ENCODE data around the gene METTL4.
"Not testable (repeated sequence)": the region's sequence is repeated elsewhere in the genome, so short reads cannot be mapped to it uniquely, and the experiment has no call there.

The METTL4 gene

GRCh38 chr18:2557536-2557935 is 13.8 kb downstream of the METTL4 start:
- no peak for DNase-seq

- DNase-seq: no peak
Measured at GRCh38 chr18:2555895-2556294, 15.4 kb downstream of the METTL4 start.

GRCh38 chr18:2554696-2555095 is 16.6 kb downstream of the METTL4 start:
- DNase-seq: no peak

- DNase-seq: no peak
Measured at GRCh38 chr18:2551425-2551824, 19.9 kb downstream of the METTL4 start.

GRCh38 chr18:2549462-2549861 is 21.8 kb downstream of the METTL4 start:
- DNase-seq: no peak

GRCh38 chr18:2547477-2548087 is 23.7 kb downstream of the METTL4 start:
- no peak for DNase-seq

- DNase-seq: no peak
Measured at GRCh38 chr18:2545155-2545554, 26.1 kb downstream of the METTL4 start.

GRCh38 chr18:2541925-2542563 is 29.3 kb downstream of the METTL4 start:
- not testable (repeated sequence) for DNase-seq

GRCh38 chr18:2540575-2540974 is 30.7 kb downstream of the METTL4 start:
- no peak for DNase-seq

GRCh38 chr18:2538844-2539243 is 32.5 kb downstream of the METTL4 start:
- DNase-seq: no peak

- no peak for DNase-seq
Measured at GRCh38 chr18:2538236-2538635, 33.1 kb downstream of the METTL4 start.

- no peak for DNase-seq
Measured at GRCh38 chr18:2537296-2537695, 34.0 kb downstream of the METTL4 start.

GRCh38 chr18:2536493-2536892 is 34.8 kb downstream of the METTL4 start:
- DNase-seq: no peak

- DNase-seq: no peak
Measured at GRCh38 chr18:2536063-2536462, 35.2 kb downstream of the METTL4 start.

GRCh38 chr18:2535419-2535910 is 35.8 kb downstream of the METTL4 start:
- DNase-seq: no peak

GRCh38 chr18:2534906-2535305 is 36.4 kb downstream of the METTL4 start:
- DNase-seq: no peak

- no peak for DNase-seq
Measured at GRCh38 chr18:2532797-2533196, 38.5 kb downstream of the METTL4 start.

GRCh38 chr18:2531751-2532150 is 39.6 kb downstream of the METTL4 start:
- no peak for DNase-seq

- DNase-seq: peak; percentile 48
Measured at GRCh38 chr18:2529154-2529553, 42.2 kb downstream of the METTL4 start.

GRCh38 chr18:2526329-2526728 is 45.0 kb downstream of the METTL4 start:
- DNase-seq: no peak

GRCh38 chr18:2524794-2525198 is 46.5 kb downstream of the METTL4 start:
- not testable (repeated sequence) for DNase-seq

GRCh38 chr18:2522112-2522511 is 49.2 kb downstream of the METTL4 start:
- DNase-seq: no peak

- DNase-seq: no peak
Measured at GRCh38 chr18:2518473-2518872, 52.8 kb downstream of the METTL4 start.

- peak; percentile 23 for DNase-seq
Measured at GRCh38 chr18:2515908-2516625, 55.2 kb downstream of the METTL4 start.
